DND-41 (cell line): ENCODE data around the gene NEAT1.

Source experiments
- ATAC-seq: fragments of 200-7000 bp; cut with Tn5 transposase; 3 replicates; pipeline ENCODE4 v1.9.1; 2021; ENCODE audit warnings: low read depth; ENCODE audit not compliant: insufficient read depth
- DNase-seq: peaks from one replicate; pipeline ENCODE4 v3.0.0-alpha.2; 2020
- H2AFZ ChIP-seq: 2 replicates; pipeline ENCODE4 v1.6.0; 2012; ENCODE audit warnings: low read depth, low read length
- H3K27ac ChIP-seq: 2 replicates; pipeline ENCODE4 v1.5.1; 2012; ENCODE audit warnings: low read length, inconsistent platforms
- H3K27me3 ChIP-seq: fragments of 200-600 bp; sonication (generic); 2 replicates; pipeline ENCODE4 v1.6.0; 2012; ENCODE audit warnings: low read length, mild to moderate bottlenecking, inconsistent platforms; ENCODE audit not compliant: insufficient read depth, poor library complexity
- H3K36me3 ChIP-seq: 2 replicates; pipeline ENCODE4 v1.5.1; 2012; ENCODE audit warnings: low read length, inconsistent platforms; ENCODE audit not compliant: insufficient read depth
- H3K4me1 ChIP-seq: 2 replicates; pipeline ENCODE4 v1.5.1; 2012; ENCODE audit warnings: mild to moderate bottlenecking, low read length; ENCODE audit not compliant: insufficient read depth
- H3K4me2 ChIP-seq: 2 replicates; pipeline ENCODE4 v1.6.0; 2012; ENCODE audit warnings: mild to moderate bottlenecking, moderate library complexity, low read length, inconsistent platforms; ENCODE audit not compliant: insufficient read depth
- H3K4me3 ChIP-seq, 2 experiments: fragments of 200-600 bp in 1 of 2; shearing (Covaris generic) in 1 of 2; 2 replicates each; pipeline ENCODE4 v1.5.1; 2012 to 2016; ENCODE audit warnings: inconsistent platforms in 2 of 2, low read length in 2 of 2, mild to moderate bottlenecking in 2 of 2, low read depth in 1 of 2, moderate library complexity in 1 of 2
- H3K79me2 ChIP-seq: 2 replicates; pipeline ENCODE4 v1.6.0; 2012; ENCODE audit warnings: low read length, inconsistent platforms; ENCODE audit not compliant: insufficient read depth
- H3K9ac ChIP-seq: 2 replicates; pipeline ENCODE4 v1.6.0; 2012; ENCODE audit warnings: low read depth, mild to moderate bottlenecking, inconsistent platforms, low read length, moderate library complexity
- H3K9me3 ChIP-seq: 2 replicates; pipeline ENCODE4 v1.5.1; 2012; ENCODE audit warnings: low read length, moderate library complexity, mild to moderate bottlenecking, inconsistent platforms; ENCODE audit not compliant: insufficient read depth, severe bottlenecking
- H4K20me1 ChIP-seq: 2 replicates; pipeline ENCODE4 v1.6.0; 2012; ENCODE audit warnings: low read length; ENCODE audit not compliant: insufficient read depth
- EZH2 ChIP-seq: IDR thresholded peaks from 3 replicates; pipeline ENCODE4 v1.6.1; 2012; ENCODE audit warnings: borderline replicate concordance, low read depth, mild to moderate bottlenecking, moderate library complexity, low read length, inconsistent platforms; ENCODE audit not compliant: severe bottlenecking
- TF ChIP-seq, protein P1 (sequence below): IDR thresholded peaks from 2 replicates; pipeline ENCODE4 v1.5.1; 2012; ENCODE audit warnings: borderline replicate concordance, low read length, moderate library complexity, mild to moderate bottlenecking; ENCODE audit not compliant: poor library complexity, severe bottlenecking; ENCODE audit errors: extremely low read depth

The NEAT1 gene

DNA sequence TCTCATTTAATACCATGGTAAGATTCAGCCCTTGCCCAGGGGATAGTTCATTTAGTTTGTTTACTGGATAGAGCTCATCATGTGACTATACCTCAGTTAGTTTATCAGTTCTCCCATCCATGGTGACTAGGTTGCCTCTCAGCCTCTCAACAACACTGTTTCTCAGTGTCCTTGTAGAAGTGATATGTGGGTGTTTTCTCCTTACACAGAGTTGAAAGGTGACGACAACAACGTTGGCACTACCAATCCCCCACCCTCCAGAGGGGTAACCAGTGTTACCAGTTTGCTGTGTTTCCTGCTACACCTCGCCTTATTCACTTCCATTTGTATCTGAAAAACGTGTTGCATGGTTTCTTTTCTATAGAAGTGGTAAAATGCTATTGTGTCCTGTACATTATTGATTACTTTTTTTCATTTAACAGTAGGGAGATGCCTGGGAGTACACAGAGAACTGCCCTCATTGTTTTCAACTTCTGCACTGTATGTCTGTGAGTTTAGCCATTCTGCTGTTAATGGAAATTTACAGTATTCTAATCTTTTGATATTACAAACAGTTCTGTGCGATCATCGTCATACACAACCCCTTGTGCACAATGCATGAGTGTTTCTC is 11.6 kb downstream of the NEAT1 start:
- no peak overlapping the region for H2AFZ ChIP-seq
- no peak overlapping the region for H3K9ac ChIP-seq
- H3K27me3 ChIP-seq = no peaks in the 10 kb centered on the region
- no peak overlapping the region for H3K27ac ChIP-seq
- no peaks in the 10 kb centered on the region for H3K9me3 ChIP-seq
- TF ChIP-seq EZH2 = no peak
- TF ChIP-seq, protein P1, sequence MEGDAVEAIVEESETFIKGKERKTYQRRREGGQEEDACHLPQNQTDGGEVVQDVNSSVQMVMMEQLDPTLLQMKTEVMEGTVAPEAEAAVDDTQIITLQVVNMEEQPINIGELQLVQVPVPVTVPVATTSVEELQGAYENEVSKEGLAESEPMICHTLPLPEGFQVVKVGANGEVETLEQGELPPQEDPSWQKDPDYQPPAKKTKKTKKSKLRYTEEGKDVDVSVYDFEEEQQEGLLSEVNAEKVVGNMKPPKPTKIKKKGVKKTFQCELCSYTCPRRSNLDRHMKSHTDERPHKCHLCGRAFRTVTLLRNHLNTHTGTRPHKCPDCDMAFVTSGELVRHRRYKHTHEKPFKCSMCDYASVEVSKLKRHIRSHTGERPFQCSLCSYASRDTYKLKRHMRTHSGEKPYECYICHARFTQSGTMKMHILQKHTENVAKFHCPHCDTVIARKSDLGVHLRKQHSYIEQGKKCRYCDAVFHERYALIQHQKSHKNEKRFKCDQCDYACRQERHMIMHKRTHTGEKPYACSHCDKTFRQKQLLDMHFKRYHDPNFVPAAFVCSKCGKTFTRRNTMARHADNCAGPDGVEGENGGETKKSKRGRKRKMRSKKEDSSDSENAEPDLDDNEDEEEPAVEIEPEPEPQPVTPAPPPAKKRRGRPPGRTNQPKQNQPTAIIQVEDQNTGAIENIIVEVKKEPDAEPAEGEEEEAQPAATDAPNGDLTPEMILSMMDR = no peak
- H3K4me3 ChIP-seq = no peak overlapping the region
- H4K20me1 ChIP-seq = peaks cover 54% of the 10 kb centered on the region
- no peak for ATAC-seq
- peaks cover 19% of the 10 kb centered on the region for H3K4me1 ChIP-seq
- H3K79me2 ChIP-seq = peaks cover 69% of the 10 kb centered on the region
- peaks cover 16% of the 10 kb centered on the region for H3K36me3 ChIP-seq
- no peak for DNase-seq
- no peak overlapping the region for H3K4me2 ChIP-seq

GRCh38 chr11:65434667-65435410 is 12.2 kb downstream of the NEAT1 start:
- Histone ChIP-seq H3K27me3 (no peaks in the 10 kb centered on the region), H3K9ac (no peak overlapping the region), H3K9me3 (no peaks in the 10 kb centered on the region), H2AFZ (no peak overlapping the region), H3K79me2 (peaks cover 62% of the 10 kb centered on the region), H3K4me1 (peaks cover 12% of the 10 kb centered on the region), H3K36me3 (peaks cover 16% of the 10 kb centered on the region), H4K20me1 (peaks cover 47% of the 10 kb centered on the region), H3K27ac (no peak overlapping the region), H3K4me3 (no peak overlapping the region), H3K4me2 (no peak overlapping the region)
- TF ChIP-seq, protein P1 = no peak
- no peak for TF ChIP-seq EZH2
- DNase-seq (no peak), ATAC-seq (no peak)

DNA sequence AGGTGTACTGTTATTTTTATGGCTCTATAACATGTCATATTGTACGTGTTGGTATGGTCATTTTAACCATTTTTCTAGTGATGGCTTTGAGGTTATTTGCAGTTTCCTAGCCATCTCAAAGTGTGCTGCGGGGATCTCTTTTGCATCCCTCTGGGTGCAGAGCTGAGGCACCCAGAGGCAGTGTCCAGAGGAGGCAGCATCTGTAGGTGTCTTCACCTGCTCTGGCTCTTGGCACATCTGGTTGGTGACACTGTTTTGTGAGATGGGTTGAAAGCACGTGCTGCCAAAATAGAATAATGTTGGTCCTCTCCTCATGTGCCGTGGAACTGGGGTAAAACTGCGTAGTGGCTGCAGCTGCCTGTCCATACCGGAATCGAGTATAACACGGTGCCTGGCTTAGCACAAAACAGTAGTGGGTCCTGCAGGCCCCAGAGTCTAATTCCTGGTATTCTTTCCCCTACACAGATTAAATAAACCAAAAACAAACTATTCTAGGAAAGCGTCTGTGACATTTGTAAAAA is 12.9 kb downstream of the NEAT1 start:
- Histone ChIP-seq H3K4me3 (no peak overlapping the region), H3K27me3 (no peaks in the 10 kb centered on the region), H3K36me3 (peaks cover 16% of the 10 kb centered on the region), H3K4me2 (no peak overlapping the region), H3K9me3 (no peaks in the 10 kb centered on the region), H3K9ac (no peak overlapping the region), H4K20me1 (peaks cover 41% of the 10 kb centered on the region), H3K27ac (no peak overlapping the region), H3K4me1 (peaks cover 6% of the 10 kb centered on the region), H2AFZ (no peak overlapping the region), H3K79me2 (peaks cover 56% of the 10 kb centered on the region)
- TF ChIP-seq, protein P1 = no peak
- TF ChIP-seq EZH2 = no peak
- DNase-seq = no peak
- no peak for ATAC-seq
